Neural progenitor cell (in vitro differentiated cells): ENCODE measurements around the gene GIGYF2. TPM values are rescaled to one million over a fixed set of nuclear protein-coding genes. Genes with fewer than 3 reads are reported as not detected.
A peak's percentile ranks its signal among the peaks of the same experiment; 100 is the strongest.

ENCODE experiments used
- DNase-seq: peaks from one replicate; pipeline ENCODE4 v3.0.0-alpha.2; 2016; ENCODE audit warnings: low spot score
- H2AFZ ChIP-seq: fragments of 200-600 bp; sonication (generic); replicated peaks from 2 replicates; pipeline ENCODE4 v1.6.1; 2016; ENCODE audit warnings: antibody characterized with exemption
- H3F3A ChIP-seq: fragments of 200-600 bp; sonication (generic); 2 replicates; pipeline ENCODE4 v1.6.1; 2016; ENCODE audit warnings: antibody characterized with exemption, low read depth
- H3K27ac ChIP-seq: fragments of 200-600 bp; sonication (generic); 2 replicates; pipeline ENCODE4 v1.5.1; 2016; ENCODE audit warnings: mild to moderate bottlenecking
- H3K27me3 ChIP-seq: fragments of 200-600 bp; sonication (generic); 2 replicates; pipeline ENCODE4 v1.6.1; 2016; ENCODE audit warnings: mild to moderate bottlenecking, moderate library complexity
- H3K36me3 ChIP-seq: fragments of 200-600 bp; sonication (generic); 2 replicates; pipeline ENCODE4 v1.5.1; 2016
- H3K4me1 ChIP-seq: fragments of 200-600 bp; sonication (generic); 2 replicates; pipeline ENCODE4 v1.6.1; 2016; ENCODE audit warnings: mixed run types
- H3K4me2 ChIP-seq: fragments of 200-600 bp; sonication (generic); 2 replicates; pipeline ENCODE4 v1.6.1; 2016
- H3K4me3 ChIP-seq: fragments of 200-600 bp; sonication (generic); 2 replicates; pipeline ENCODE4 v1.5.1; 2016
- H3K79me2 ChIP-seq: fragments of 200-600 bp; sonication (generic); 2 replicates; pipeline ENCODE4 v1.6.1; 2016; ENCODE audit warnings: low read depth
- H3K9ac ChIP-seq: fragments of 200-600 bp; sonication (generic); 2 replicates; pipeline ENCODE4 v1.6.1; 2016
- H3K9me3 ChIP-seq: fragments of 200-600 bp; sonication (generic); 2 replicates; pipeline ENCODE4 v1.5.1; 2016; ENCODE audit warnings: low read depth
- H4K20me1 ChIP-seq: fragments of 200-600 bp; sonication (generic); 2 replicates; pipeline ENCODE4 v1.6.1; 2016; ENCODE audit warnings: low read depth
- H3K27ac Mint-ChIP-seq: 3 replicates; pipeline ENCODE4 v1.8.0; 2021; ENCODE audit warnings: mixed read lengths
- H3K27me3 Mint-ChIP-seq: 2 replicates; pipeline ENCODE4 v1.8.0; 2022; ENCODE audit warnings: low read depth, mild to moderate bottlenecking, inconsistent platforms, moderate library complexity, mixed read lengths; ENCODE audit not compliant: insufficient read depth
- H3K36me3 Mint-ChIP-seq: 3 replicates; pipeline ENCODE4 v1.8.0; 2021; ENCODE audit warnings: mixed read lengths
- H3K4me1 Mint-ChIP-seq: 3 replicates; pipeline ENCODE4 v1.8.0; 2021; ENCODE audit warnings: mixed read lengths
- H3K4me3 Mint-ChIP-seq: 3 replicates; pipeline ENCODE4 v1.8.0; 2021; ENCODE audit warnings: mild to moderate bottlenecking, moderate library complexity, mixed read lengths
- H3K9me3 Mint-ChIP-seq: 3 replicates; pipeline ENCODE4 v1.8.0; 2020; ENCODE audit warnings: mixed read lengths
- CTCF ChIP-seq: fragments of 200-600 bp; sonication (generic); IDR thresholded peaks from 2 replicates; pipeline ENCODE4 v1.5.1; 2017; ENCODE audit warnings: antibody characterized with exemption, mild to moderate bottlenecking
- EZH2 ChIP-seq: fragments of 200-600 bp; sonication (generic); IDR thresholded peaks from 2 replicates; pipeline ENCODE4 v1.6.1; 2017; ENCODE audit warnings: antibody characterized with exemption, mild to moderate bottlenecking, moderate library complexity
- EZH2phosphoT487 ChIP-seq: fragments of 200-600 bp; sonication (generic); IDR thresholded peaks from 2 replicates; pipeline ENCODE4 v1.6.1; 2017; ENCODE audit warnings: antibody characterized with exemption
- total RNA-seq: library from RNA; depleted of rRNA; stranded (reverse); fragments of >200 nt; gene quantifications from 2 replicates; pipeline ENCODE4 v1.2.3, GENCODE V29; 2015; ENCODE audit warnings: low replicate concordance

Gene GIGYF2
- total RNA-seq, 1 donor from 2014 or later: 76.3 TPM

- no peak for TF ChIP-seq EZH2
- TF ChIP-seq CTCF: no peak
- no peak for TF ChIP-seq EZH2phosphoT487
- Histone ChIP-seq H3K9ac (no peak overlapping the region), H3K27ac (no peak overlapping the region), H3K9me3 (no peaks in the 10 kb centered on the region), H3K36me3 (no peaks in the 10 kb centered on the region), H3K4me3 (no peak overlapping the region), H3K27me3 (peaks cover 8% of the 10 kb centered on the region), H3K4me2 (no peak overlapping the region), H3K79me2 (no peaks in the 10 kb centered on the region), H3F3A (no peaks in the 10 kb centered on the region), H2AFZ (no peak overlapping the region), H4K20me1 (no peaks in the 10 kb centered on the region), H3K4me1 (no peaks in the 10 kb centered on the region)
- H3K27me3 Mint-ChIP-seq: peaks cover 7% of the 10 kb centered on the region
- DNase-seq: no peak
- H3K9me3 Mint-ChIP-seq: no peaks in the 10 kb centered on the region
- H3K36me3 Mint-ChIP-seq: peaks cover 2% of the 10 kb centered on the region
- H3K27ac Mint-ChIP-seq: no peak overlapping the region
- H3K4me3 Mint-ChIP-seq: no peak overlapping the region
- no peaks in the 10 kb centered on the region for H3K4me1 Mint-ChIP-seq
Measured at GRCh38 chr2:232883116-232883721, 186.1 kb downstream of the GIGYF2 start.

GRCh38 chr2:232884001-232884421, 186.9 kb downstream of the GIGYF2 start:
- Histone ChIP-seq H3K9me3 (no peaks in the 10 kb centered on the region), H3K79me2 (no peaks in the 10 kb centered on the region), H3K27ac (no peak overlapping the region), H3K27me3 (peaks cover under 1% of the 10 kb centered on the region), H3K4me1 (no peaks in the 10 kb centered on the region), H3K4me2 (no peak overlapping the region), H4K20me1 (no peaks in the 10 kb centered on the region), H3K4me3 (no peak overlapping the region), H3K9ac (no peak overlapping the region), H3K36me3 (no peaks in the 10 kb centered on the region), H3F3A (no peaks in the 10 kb centered on the region), H2AFZ (no peak overlapping the region)
- Mint-ChIP-seq H3K36me3 (peaks cover 2% of the 10 kb centered on the region), H3K9me3 (no peaks in the 10 kb centered on the region), H3K4me1 (no peaks in the 10 kb centered on the region), H3K27me3 (peaks cover 9% of the 10 kb centered on the region), H3K4me3 (no peak overlapping the region), H3K27ac (peak overlapping the region; percentile 87)
- no peak for DNase-seq
- TF ChIP-seq EZH2 (no peak), CTCF (no peak), EZH2phosphoT487 (no peak)

GRCh38 chr2:232884549-232885263, 187.6 kb downstream of the GIGYF2 start:
- no peak overlapping the region for H3K4me3 Mint-ChIP-seq
- Histone ChIP-seq H3F3A (no peaks in the 10 kb centered on the region), H3K79me2 (no peaks in the 10 kb centered on the region), H3K9ac (no peak overlapping the region), H4K20me1 (no peaks in the 10 kb centered on the region), H3K27me3 (no peaks in the 10 kb centered on the region), H2AFZ (no peak overlapping the region), H3K4me2 (no peak overlapping the region), H3K27ac (no peak overlapping the region), H3K36me3 (no peaks in the 10 kb centered on the region), H3K9me3 (no peaks in the 10 kb centered on the region), H3K4me3 (no peak overlapping the region), H3K4me1 (no peaks in the 10 kb centered on the region)
- H3K36me3 Mint-ChIP-seq: peaks cover 2% of the 10 kb centered on the region
- TF ChIP-seq CTCF: no peak
- no peak for TF ChIP-seq EZH2
- no peak for TF ChIP-seq EZH2phosphoT487
- H3K27ac Mint-ChIP-seq: peak overlapping the region; percentile 87
- no peak for DNase-seq
- no peaks in the 10 kb centered on the region for H3K9me3 Mint-ChIP-seq
- H3K27me3 Mint-ChIP-seq: peaks cover 15% of the 10 kb centered on the region
- H3K4me1 Mint-ChIP-seq: no peaks in the 10 kb centered on the region
